GM21576 (cell line): ENCODE data around the gene NCKAP5L.

Experiments
- ATAC-seq: cut with Tn5 transposase; IDR thresholded peaks from one replicate; pipeline ENCODE4 v1.9.1; 2021; ENCODE audit warnings: mild to moderate bottlenecking, moderate library complexity; ENCODE audit not compliant: unreplicated experiment

Gene NCKAP5L

GRCh38 chr12:49803693-49804450 is 24.3 kb downstream of the NCKAP5L start:
- no peak for ATAC-seq

GRCh38 chr12:49801141-49802063 is 26.8 kb downstream of the NCKAP5L start:
- ATAC-seq = no peak

GRCh38 chr12:49800421-49801140 is 27.6 kb downstream of the NCKAP5L start:
- no peak for ATAC-seq

- ATAC-seq = no peak
These were observed 29.3 kb downstream of the NCKAP5L start for GRCh38 chr12:49798934-49799333.

GRCh38 chr12:49798248-49798647 is 30.0 kb downstream of the NCKAP5L start:
- no peak for ATAC-seq

DNA sequence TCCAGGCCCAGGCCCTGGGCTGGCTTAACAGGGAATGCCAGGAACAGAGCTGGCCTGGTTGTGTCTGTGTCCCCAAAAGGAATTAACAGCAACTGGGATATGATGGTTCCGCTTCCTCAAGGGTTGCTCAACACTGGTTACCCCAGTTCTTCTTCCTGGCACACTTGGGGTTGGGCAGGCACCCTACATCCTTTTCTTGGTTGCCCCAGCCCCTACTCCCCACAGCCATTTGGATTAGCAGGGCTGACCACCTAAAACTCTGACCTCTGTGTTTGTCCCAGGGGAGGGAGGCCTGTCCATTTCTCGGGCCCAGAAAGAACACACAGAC is 30.8 kb downstream of the NCKAP5L start:
- no peak for ATAC-seq

GRCh38 chr12:49796606-49797448 is 31.4 kb downstream of the NCKAP5L start:
- ATAC-seq = no peak

- ATAC-seq = no peak
These were observed 32.1 kb downstream of the NCKAP5L start for GRCh38 chr12:49796155-49796554.

- no peak for ATAC-seq
These were observed 32.5 kb downstream of the NCKAP5L start for GRCh38 chr12:49795654-49796105.

DNA sequence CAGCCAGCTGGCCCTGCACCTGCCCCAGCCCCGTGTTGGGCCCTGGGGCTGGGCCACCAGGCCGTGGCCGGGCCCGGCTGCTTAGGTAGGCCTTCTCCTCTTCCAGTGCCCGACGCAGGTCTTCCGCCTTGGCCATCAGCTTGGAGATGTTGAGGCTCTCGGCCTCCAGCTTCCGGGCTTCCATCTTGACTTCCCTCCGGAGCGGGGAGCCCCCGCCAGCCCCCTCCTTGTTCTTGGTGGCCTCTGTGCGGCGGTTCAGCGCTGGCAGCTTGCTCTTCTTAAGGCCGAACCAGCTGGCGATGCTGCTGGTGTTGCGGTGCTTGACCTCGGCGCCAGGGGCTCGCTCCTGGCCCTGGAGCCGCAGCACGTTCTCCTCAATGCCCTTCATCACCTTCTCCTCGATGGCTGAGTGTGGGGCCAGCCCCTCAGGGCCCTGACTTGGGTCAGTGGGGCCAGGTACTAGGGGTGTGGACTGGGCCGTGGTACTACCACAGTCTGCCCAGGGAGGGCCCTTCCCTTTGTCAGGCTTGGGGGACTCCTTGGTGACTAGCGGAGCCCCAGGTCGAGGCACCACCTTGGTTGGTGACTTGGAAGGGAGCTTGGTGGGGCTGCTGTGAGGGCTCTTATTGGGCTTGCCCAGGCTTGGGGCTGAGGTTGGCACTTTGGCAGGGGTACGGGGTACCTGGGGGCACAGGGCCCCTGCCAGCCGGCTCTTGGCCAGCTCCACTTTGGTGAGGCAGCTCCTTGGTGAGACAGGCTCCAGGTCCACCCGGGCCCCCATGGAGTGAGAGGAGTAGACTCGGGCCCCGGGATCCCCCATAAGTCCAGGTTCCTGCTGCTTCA is 33.2 kb downstream of the NCKAP5L start:
- no peak for ATAC-seq

DNA sequence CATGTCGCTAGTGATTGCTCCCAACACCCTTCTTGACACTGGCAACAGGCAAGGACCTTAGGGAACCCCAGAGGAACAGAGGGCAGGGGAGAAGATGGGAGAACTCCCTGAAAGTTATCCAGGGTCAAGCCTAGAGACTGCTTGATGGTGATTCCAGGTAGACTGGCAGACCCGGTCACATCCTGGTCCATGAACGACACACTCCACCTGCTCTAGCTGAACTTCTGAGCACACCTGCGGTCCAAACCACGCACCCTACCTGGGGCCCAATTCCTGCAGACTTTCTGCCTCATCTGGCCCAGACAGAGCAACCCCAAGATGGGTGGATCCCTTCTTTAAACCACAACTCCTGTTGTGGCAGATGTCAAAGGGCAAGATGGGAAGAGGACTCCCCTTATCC is 34.2 kb downstream of the NCKAP5L start:
- ATAC-seq = no peak

DNA sequence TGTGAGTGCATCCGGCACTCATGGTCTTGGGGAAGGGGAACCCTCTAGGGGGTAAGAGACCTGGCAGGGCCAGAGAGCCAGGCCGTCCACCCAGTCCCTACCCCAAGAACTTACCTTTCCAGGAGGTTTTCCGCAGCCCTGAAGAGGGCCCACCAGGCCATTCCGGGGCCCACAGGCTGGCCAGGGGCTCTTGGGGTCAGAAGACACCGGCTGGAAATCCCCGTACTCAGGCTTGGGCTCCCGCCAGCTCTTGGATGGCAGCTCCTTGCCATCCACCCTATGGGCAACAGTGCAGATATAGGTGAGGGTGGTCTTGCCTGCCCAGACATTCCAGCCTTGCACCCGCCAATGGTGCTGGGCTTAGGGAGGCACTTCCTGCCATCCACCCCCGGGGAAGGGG is 34.6 kb downstream of the NCKAP5L start:
- ATAC-seq = no peak

DNA sequence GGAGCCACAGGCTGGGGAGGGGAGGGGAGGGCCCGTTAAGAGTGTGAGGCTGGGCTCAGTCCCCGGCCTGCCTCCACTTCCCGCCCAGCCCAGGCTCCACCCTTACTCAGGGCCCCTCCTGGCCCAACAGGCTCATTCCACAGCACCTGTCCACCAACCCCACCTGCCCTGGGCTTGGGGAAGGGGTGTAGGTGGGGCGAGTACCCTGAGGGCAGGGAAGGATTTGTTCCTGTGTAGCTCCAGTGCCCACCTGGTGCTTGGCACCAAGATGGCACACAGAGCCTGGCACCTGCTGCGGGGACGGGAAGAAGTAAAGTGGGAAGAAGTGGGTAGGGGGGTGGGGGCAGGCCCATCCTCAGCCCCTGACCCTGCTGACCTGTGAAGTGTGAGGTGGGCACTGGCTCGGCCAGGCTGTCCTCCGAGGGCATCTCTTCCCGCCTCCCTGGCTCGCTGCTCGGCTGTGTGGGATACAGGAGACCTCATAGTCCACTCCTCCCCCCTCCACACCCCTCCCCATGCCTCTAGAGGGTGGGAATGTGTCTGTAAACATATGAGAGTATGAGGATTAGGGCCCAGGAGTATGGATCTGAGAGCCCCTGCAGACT is 35.1 kb downstream of the NCKAP5L start:
- no peak for ATAC-seq

- no peak for ATAC-seq
These were observed 35.8 kb downstream of the NCKAP5L start for GRCh38 chr12:49792181-49792970.

DNA sequence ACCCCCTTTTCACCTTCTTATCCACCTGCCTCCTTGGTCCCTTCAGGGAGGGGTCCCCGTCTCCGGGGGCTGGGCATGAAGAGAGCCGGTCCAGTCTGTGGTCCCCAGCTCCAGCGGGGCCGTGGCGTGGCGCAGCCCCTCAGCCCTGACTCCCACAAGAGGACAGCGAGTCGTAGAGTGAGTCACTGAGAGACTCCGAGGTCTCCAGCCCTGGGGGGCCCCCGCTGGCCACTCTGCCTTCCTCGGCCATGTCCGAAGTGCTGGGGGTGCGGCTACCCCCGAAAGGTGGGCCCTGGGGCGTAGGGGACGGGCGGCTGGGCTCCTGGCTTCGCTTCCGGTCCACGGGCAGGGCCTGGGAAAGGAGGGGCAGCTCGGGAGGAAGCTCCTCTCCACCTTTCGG is 36.5 kb downstream of the NCKAP5L start:
- no peak for ATAC-seq

DNA sequence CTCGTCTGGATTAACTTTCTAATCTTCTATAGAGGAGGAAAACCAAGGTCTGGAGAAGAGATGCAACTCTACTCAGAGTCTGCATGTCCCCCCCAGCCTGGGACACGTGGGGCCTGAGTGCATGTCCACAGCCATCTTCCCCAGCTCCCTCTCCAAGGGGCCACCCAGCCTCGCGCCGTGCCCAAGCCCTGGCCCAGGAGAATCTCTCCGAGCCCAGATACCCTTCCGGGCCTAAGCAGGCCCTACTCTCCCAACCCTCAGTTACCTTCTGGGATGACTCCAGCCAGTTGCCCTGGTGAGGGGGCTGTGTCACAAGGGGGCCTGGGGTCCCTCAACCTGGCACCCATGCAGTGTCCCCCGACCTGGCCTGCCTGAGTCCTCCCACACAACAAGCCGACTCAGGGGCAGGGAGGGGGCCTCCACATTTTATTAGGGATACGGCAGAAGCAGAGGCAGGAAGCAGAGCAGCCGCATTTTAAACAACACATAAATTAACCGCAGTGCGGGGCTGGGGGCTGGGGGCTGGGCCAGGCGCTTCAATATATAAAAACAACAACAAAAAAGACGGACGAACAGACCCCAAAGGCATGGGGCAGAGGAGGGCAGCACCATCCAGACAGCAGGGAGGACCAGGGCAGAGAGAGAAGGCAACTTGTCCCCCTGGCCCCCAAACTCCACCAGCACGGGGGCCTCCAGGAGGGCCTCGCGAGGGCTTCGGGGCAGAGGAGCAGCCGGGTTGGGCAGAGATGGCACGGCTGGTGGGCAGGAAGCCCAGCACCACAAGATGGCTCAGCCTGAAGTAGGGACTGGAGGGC is 37.3 kb downstream of the NCKAP5L start:
- ATAC-seq = no peak

GRCh38 chr12:49789992-49790391 is 38.2 kb downstream of the NCKAP5L start:
- no peak for ATAC-seq

DNA sequence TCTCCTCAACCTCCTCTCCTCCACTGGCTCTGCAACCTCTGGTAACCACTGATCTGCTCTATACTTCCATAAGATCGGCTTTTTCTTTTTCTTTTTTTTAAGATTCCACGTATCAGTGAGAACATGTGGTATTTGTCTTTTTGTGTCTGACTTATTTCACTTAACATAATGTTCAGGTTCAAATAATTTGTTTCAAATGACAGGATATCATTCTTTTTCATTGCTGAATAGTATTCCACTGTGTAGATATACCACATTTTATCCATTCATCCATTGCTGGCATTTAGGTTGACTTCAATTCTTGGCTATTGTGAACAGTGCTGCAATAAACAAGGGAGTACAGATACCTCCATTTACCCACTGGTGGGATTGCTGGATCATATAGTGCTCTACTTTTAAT is 40.5 kb downstream of the NCKAP5L start:
- ATAC-seq = no peak
